Hepatocyte (in vitro differentiated cells): ENCODE measurements around the gene GPR32. TPM values are rescaled to one million over a fixed set of nuclear protein-coding genes. Genes with fewer than 3 reads are reported as not detected.

Source experiments
- DNase-seq: peaks from one replicate; pipeline ENCODE4 v3.0.0-alpha.2; 2016; ENCODE audit warnings: low spot score
- H2AFZ ChIP-seq: fragments of 200-600 bp; sonication (generic); 2 replicates; pipeline ENCODE4 v1.6.0; 2016; ENCODE audit warnings: antibody characterized with exemption, mild to moderate bottlenecking
- H3K27ac ChIP-seq: fragments of 200-600 bp; sonication (generic); 2 replicates; pipeline ENCODE4 v1.5.1; 2016; ENCODE audit warnings: mild to moderate bottlenecking
- H3K27me3 ChIP-seq: fragments of 200-600 bp; sonication (generic); 2 replicates; pipeline ENCODE4 v1.6.1; 2016
- H3K36me3 ChIP-seq: fragments of 200-600 bp; sonication (generic); replicated peaks from 2 replicates; pipeline ENCODE4 v1.5.1; 2016; ENCODE audit warnings: low read depth; ENCODE audit not compliant: insufficient read depth
- H3K4me1 ChIP-seq: fragments of 200-600 bp; sonication (generic); 2 replicates; pipeline ENCODE4 v1.5.1; 2016; ENCODE audit warnings: mild to moderate bottlenecking, moderate library complexity; ENCODE audit not compliant: insufficient read depth
- H3K4me2 ChIP-seq: fragments of 200-600 bp; sonication (generic); 2 replicates; pipeline ENCODE4 v1.6.0; 2016
- H3K4me3 ChIP-seq: fragments of 200-600 bp; sonication (generic); 2 replicates; pipeline ENCODE4 v1.5.1; 2016; ENCODE audit warnings: mild to moderate bottlenecking
- H3K79me2 ChIP-seq: fragments of 200-600 bp; sonication (generic); 2 replicates; pipeline ENCODE4 v1.6.0; 2017; ENCODE audit warnings: mild to moderate bottlenecking
- H3K9me2 ChIP-seq: fragments of 200-600 bp; sonication (generic); replicated peaks from 2 replicates; pipeline ENCODE4 v1.6.0; 2017; ENCODE audit warnings: mild to moderate bottlenecking; ENCODE audit not compliant: insufficient read depth
- H3K9me3 ChIP-seq: fragments of 200-600 bp; sonication (generic); 2 replicates; pipeline ENCODE4 v1.5.1; 2016; ENCODE audit warnings: low read depth, mild to moderate bottlenecking
- H4K20me1 ChIP-seq: fragments of 200-600 bp; sonication (generic); 2 replicates; pipeline ENCODE4 v1.6.0; 2016; ENCODE audit warnings: mild to moderate bottlenecking; ENCODE audit not compliant: insufficient read depth, poor library complexity, severe bottlenecking
- EZH2 ChIP-seq: fragments of 200-600 bp; sonication (generic); IDR thresholded peaks from 2 replicates; pipeline ENCODE4 v1.6.1; 2016; ENCODE audit warnings: antibody characterized with exemption, mild to moderate bottlenecking, borderline replicate concordance
- EZH2phosphoT487 ChIP-seq: fragments of 200-600 bp; sonication (generic); IDR thresholded peaks from one replicate; pipeline ENCODE4 v1.6.1; 2018; ENCODE audit warnings: antibody characterized with exemption, mild to moderate bottlenecking, low read depth, moderate library complexity; ENCODE audit not compliant: unreplicated experiment, severe bottlenecking
- WGBS: methylation state at CpG from one replicate; pipeline ENCODE4 v1.1.6; 2016; ENCODE audit warnings: low lambda C conversion rate; ENCODE audit errors: missing lambda C conversion rate; 5-methylcytosine and 5-hydroxymethylcytosine counted together
- polyA plus RNA-seq: library from polyadenylated mRNA; unstranded; fragments of >200 nt; fragmentation: Nextera tagmentation; extraction: Ambion mirVana; gene quantifications from 2 replicates; pipeline ENCODE4 v1.2.1, GENCODE V29; 2016
- total RNA-seq: library from RNA; depleted of rRNA; stranded (reverse); fragments of >200 nt; gene quantifications from 2 replicates; pipeline ENCODE4 v1.2.3, GENCODE V29; 2014
- TF ChIP-seq, protein P1 (sequence below): fragments of 200-600 bp; sonication (generic); IDR thresholded peaks from 2 replicates; pipeline ENCODE4 v1.5.1; 2016; ENCODE audit warnings: antibody characterized with exemption, mild to moderate bottlenecking; ENCODE audit not compliant: poor library complexity

Gene GPR32
- total and polyA plus RNA-seq, 2 experiments from 2014 or later = not detected

DNA sequence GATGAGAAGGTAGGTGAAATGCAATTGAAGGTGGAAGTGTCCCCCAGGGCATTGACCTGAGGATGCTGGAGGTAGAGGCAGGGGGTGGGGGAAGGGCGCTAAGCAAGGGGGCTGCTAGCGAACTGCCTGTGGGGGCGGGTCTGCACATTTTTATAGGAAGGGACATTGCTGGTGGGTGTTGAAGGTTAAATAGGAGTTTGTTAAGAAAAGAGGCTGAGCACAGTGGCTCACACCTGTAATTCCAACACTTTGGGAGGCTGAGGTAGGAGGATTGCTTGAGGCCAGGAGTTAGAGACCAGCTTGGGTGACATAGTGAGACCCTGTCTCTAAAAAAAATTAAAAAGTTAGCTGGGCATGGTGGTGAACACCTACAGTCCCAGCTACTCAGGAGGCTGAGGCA lies 14.4 kb downstream of the GPR32 start:
- H3K9me3 ChIP-seq = no peaks in the 10 kb centered on the region
- H3K4me3 ChIP-seq = no peak overlapping the region
- no peak for DNase-seq
- H3K27ac ChIP-seq = no peak overlapping the region
- TF ChIP-seq, protein P1, sequence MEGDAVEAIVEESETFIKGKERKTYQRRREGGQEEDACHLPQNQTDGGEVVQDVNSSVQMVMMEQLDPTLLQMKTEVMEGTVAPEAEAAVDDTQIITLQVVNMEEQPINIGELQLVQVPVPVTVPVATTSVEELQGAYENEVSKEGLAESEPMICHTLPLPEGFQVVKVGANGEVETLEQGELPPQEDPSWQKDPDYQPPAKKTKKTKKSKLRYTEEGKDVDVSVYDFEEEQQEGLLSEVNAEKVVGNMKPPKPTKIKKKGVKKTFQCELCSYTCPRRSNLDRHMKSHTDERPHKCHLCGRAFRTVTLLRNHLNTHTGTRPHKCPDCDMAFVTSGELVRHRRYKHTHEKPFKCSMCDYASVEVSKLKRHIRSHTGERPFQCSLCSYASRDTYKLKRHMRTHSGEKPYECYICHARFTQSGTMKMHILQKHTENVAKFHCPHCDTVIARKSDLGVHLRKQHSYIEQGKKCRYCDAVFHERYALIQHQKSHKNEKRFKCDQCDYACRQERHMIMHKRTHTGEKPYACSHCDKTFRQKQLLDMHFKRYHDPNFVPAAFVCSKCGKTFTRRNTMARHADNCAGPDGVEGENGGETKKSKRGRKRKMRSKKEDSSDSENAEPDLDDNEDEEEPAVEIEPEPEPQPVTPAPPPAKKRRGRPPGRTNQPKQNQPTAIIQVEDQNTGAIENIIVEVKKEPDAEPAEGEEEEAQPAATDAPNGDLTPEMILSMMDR = no peak
- TF ChIP-seq EZH2phosphoT487 (no peak), EZH2 (no peak)
- 94% methylated on average over 3 of the region's 3 CpGs for WGBS
- no peaks in the 10 kb centered on the region for H3K4me1 ChIP-seq
- H3K79me2 ChIP-seq = no peaks in the 10 kb centered on the region
- peaks cover 22% of the 10 kb centered on the region for H3K27me3 ChIP-seq
- H3K9me2 ChIP-seq = no peaks in the 10 kb centered on the region
- no peaks in the 10 kb centered on the region for H4K20me1 ChIP-seq
- H2AFZ ChIP-seq = no peak overlapping the region
- H3K4me2 ChIP-seq = no peak overlapping the region
- H3K36me3 ChIP-seq = no peaks in the 10 kb centered on the region

DNA sequence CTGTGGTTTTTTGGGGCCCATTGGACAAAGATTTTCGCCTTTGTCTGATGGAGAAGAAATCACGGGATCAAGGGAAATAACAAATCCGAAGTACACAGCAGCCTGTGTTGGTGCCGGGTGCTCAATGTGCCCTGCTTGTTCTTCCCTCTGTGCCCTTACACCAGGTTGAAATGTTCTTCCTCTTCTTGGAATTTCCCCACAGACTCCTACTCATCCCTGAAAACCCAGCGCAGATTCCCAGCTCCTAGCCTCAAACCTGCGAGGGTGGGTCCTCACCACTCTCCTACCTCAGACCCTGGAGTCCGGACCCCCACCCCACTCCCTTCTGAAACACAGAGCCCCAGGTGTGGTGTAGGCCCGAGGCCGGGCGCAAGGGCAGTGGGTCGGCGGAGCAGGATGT lies 15.1 kb downstream of the GPR32 start:
- no peak overlapping the region for H3K4me3 ChIP-seq
- H4K20me1 ChIP-seq = no peaks in the 10 kb centered on the region
- no peak overlapping the region for H3K27ac ChIP-seq
- H3K4me2 ChIP-seq = no peak overlapping the region
- no peak for DNase-seq
- no peaks in the 10 kb centered on the region for H3K9me2 ChIP-seq
- no peaks in the 10 kb centered on the region for H3K4me1 ChIP-seq
- H3K9me3 ChIP-seq = no peaks in the 10 kb centered on the region
- no peaks in the 10 kb centered on the region for H3K79me2 ChIP-seq
- 86% methylated on average over 12 of the region's 12 CpGs for WGBS
- TF ChIP-seq, protein P1 = no peak
- TF ChIP-seq EZH2 (no peak), EZH2phosphoT487 (no peak)
- H3K27me3 ChIP-seq = peaks cover 16% of the 10 kb centered on the region
- no peak overlapping the region for H2AFZ ChIP-seq
- H3K36me3 ChIP-seq = no peaks in the 10 kb centered on the region

DNA sequence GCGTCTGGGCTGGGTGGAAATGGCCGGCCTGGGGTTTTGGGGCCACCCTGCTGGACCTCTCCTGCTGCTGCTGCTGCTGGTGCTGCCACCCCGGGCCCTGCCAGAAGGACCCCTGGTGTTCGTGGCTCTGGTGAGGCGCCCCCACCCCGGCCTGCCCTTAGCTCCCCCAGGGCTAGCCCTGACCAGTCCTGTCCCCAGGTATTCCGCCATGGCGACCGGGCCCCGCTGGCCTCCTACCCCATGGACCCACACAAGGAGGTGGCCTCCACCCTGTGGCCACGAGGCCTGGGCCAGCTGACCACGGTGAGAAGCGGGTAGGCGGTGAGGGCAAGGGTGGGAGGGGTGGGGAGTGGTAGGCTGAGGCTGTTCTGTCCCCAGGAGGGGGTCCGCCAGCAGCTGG lies 20.1 kb downstream of the GPR32 start, which contains the start of gene ACP4:
ACP4 (plus strand) TSS at position 20 of the 400 bp plus-strand sequence; CDS start at position 20, 0 bp downstream.
- H3K36me3 ChIP-seq = no peaks in the 10 kb centered on the region
- WGBS = 93% methylated on average over 14 of the region's 15 CpGs
- H2AFZ ChIP-seq = no peak within 1 kb of the TSS
- DNase-seq = no peak
- H3K9me2 ChIP-seq = no peaks in the 10 kb centered on the region
- no peak within 1 kb of the TSS for H3K4me3 ChIP-seq
- no peaks in the 10 kb centered on the region for H3K79me2 ChIP-seq
- no peak within 1 kb of the TSS for H3K27ac ChIP-seq
- H3K9me3 ChIP-seq = no peaks in the 10 kb centered on the region
- TF ChIP-seq, protein P1 = no peak
- TF ChIP-seq EZH2phosphoT487 (no peak), EZH2 (no peak)
- H3K4me1 ChIP-seq = no peaks in the 10 kb centered on the region
- no peaks in the 10 kb centered on the region for H3K27me3 ChIP-seq
- H4K20me1 ChIP-seq = no peaks in the 10 kb centered on the region
- H3K4me2 ChIP-seq = no peak within 1 kb of the TSS
